Measurements from ENCODE around the gene CNP. TPM values are rescaled to one million over a fixed set of nuclear protein-coding genes. Genes with fewer than 3 reads are reported as not detected.
"Not testable (repeated sequence)": the region's sequence is repeated elsewhere in the genome, so short reads cannot be mapped to it uniquely, and the experiment has no call there.

Gene CNP
- total RNA-seq, 1 donor, result 94.6 TPM

- no peak overlapping the region for H3K4me3 ChIP-seq (ENCODE audit: low read depth, low read length)
- no peak for TF ChIP-seq CTCF (IDR thresholded peaks at IDR 0.05; ENCODE audit: insufficient read depth, low read depth, low read length)
- no peak for DNase-seq (ENCODE audit: low read depth)
Measured at GRCh38 chr17:41920580-41920955, 46.0 kb upstream of the CNP start.

GRCh38 chr17:41925991-41926590 is 40.5 kb upstream of the CNP start:
- no peak for DNase-seq (ENCODE audit: low read depth)
- no peak for TF ChIP-seq CTCF (IDR thresholded peaks at IDR 0.05; ENCODE audit: insufficient read depth, low read depth, low read length)
- H3K4me3 ChIP-seq (ENCODE audit: low read depth, low read length), result no peak overlapping the region

GRCh38 chr17:41928693-41929251 is 37.8 kb upstream of the CNP start:
- H3K4me3 ChIP-seq (ENCODE audit: low read depth, low read length), result no peak overlapping the region
- no peak for DNase-seq (ENCODE audit: low read depth)
- no peak for TF ChIP-seq CTCF (IDR thresholded peaks at IDR 0.05; ENCODE audit: insufficient read depth, low read depth, low read length)

- TF ChIP-seq CTCF (IDR thresholded peaks at IDR 0.05; ENCODE audit: insufficient read depth, low read depth, low read length), result peak; percentile 61
- DNase-seq (ENCODE audit: low read depth), result peak; percentile 98
- peak within 1 kb of the TSS; percentile 74 for H3K4me3 ChIP-seq (ENCODE audit: low read depth, low read length)
Measured at GRCh38 chr17:41930009-41930832, 36.4 kb upstream of the CNP start, which contains the start of gene ODAD4. TSS of gene ODAD4 (plus strand) at chr17:41930617. CDS start at chr17:41930724, 107 bp downstream.

- peak overlapping the region; percentile 74 for H3K4me3 ChIP-seq (ENCODE audit: low read depth, low read length)
- not testable (repeated sequence) for DNase-seq (ENCODE audit: low read depth)
Measured at GRCh38 chr17:41930833-41931156, 35.8 kb upstream of the CNP start.

GRCh38 chr17:41931715-41932114 is 34.9 kb upstream of the CNP start:
- not testable (repeated sequence) for H3K4me3 ChIP-seq (ENCODE audit: low read depth, low read length); DNase-seq (ENCODE audit: low read depth)

GRCh38 chr17:41932816-41933389 is 33.7 kb upstream of the CNP start:
- TF ChIP-seq CTCF (IDR thresholded peaks at IDR 0.05; ENCODE audit: insufficient read depth, low read depth, low read length), result no peak
- H3K4me3 ChIP-seq (ENCODE audit: low read depth, low read length), result no peak overlapping the region
- DNase-seq (ENCODE audit: low read depth), result no peak

Measured in fibroblast of villous mesenchyme (primary cell).